Left kidney (tissue), 2 donors: ENCODE data around the gene ZNF341. TPM values are rescaled to one million over a fixed set of nuclear protein-coding genes. Genes with fewer than 3 reads are reported as not detected.

Experiments
- DNase-seq: peaks from one replicate; pipeline ENCODE4 v3.0.0-alpha.2; 2013
- polyA plus RNA-seq: library from polyadenylated mRNA; unstranded; fragments of 120-200 nt; gene quantifications from one replicate; pipeline ENCODE4 v1.2.1, GENCODE V29; 2013; ENCODE audit not compliant: insufficient read length

Gene ZNF341
- polyA plus RNA-seq, 1 donor, result 3.0 TPM

DNA sequence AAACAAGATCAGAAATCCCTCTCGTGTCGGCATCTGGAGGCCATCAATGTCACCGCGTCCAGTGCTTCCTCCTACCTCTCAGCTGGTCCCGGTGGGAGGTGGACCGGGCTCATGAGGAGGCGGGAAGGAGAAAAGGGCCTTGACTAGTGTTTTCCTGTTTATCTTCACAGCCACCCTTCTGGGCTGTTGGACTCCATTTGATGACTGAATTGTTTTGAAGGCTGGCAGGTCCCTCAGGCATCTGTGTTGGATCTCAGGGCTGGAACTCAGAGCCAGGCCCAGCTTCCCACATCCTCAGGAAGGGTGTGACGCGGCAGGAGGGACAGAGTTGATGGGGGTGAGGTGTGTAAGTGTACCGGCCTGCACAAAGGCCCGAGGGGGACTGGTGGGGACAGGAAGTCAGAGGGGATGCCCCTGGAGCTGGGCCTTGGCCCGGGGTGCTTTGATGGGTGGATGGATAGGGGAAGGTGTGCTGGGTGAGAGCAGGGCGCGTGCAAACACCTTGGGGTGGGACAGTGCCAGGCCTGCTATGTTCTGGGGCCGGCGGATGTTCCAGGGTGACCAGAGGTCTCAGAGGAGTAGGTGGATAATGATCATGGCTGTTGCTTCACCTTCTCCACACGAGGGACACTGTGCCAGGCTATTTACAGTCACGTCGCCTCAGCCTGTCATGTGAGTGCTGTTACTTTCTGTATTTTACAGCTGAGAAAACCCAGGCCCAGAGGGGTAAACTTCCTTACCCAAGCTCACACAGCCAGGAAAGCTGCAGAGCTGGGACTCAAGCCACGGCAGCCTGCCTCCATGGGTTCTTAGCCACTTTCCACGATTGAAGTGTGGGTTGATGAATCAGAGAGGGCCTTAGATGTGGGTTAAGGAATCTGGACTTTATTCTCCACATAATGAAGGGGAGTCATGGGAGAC, 61.5 kb downstream of the ZNF341 start:
- DNase-seq, result peak; percentile 13

DNA sequence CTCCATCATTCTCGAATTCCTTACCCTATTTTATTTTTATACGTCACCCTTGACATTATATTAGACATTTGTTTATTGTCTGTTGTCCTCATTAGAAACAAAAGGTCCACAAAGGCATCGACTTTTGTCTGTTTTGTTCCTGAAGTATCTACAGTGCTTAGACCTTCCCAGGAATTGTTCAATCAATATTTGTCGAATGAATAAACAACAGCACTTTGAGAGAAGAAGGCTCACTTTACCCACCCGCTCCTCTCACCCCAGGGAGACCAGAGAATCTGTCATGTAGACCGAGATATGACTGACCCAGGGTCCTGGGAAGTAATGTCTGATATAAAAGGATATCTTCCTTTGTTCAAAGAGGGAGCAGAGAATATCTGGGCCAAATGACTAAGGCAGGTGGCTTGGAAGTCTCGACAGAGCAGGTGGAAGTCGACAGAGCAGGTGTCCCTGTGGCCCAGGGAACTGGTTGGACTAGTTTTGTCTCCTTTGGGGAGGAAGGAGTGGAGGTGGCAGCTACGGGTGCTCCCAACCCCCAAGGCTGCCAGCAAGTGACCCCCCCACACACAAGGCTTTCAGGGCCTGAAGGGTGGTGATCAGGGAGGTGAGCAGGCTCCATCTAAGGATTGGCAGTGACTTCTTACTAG, 64.6 kb downstream of the ZNF341 start:
- DNase-seq, result no peak

- DNase-seq, result no peak
Measured at GRCh38 chr20:33796907-33797544, 65.2 kb downstream of the ZNF341 start.

DNA sequence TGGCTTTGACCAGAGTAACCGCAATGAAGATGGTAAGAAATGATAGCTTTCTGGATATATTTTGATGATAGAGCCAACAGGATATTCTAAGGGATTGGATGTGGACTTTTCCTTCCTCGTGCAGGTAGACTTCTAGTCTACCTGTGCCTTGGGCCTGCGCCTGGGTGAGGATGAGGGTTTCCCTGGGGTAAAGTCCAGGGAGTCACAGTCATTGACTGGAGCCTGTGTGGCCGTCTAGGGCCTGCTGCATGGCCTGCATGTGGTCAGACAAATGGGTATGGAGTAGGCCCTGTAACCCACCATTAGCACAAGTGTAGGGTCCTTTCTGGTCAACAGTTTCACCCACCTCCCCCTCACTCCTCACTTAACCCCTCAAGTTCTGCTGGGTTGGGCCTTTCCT, 66.6 kb downstream of the ZNF341 start:
- DNase-seq, result no peak

DNA sequence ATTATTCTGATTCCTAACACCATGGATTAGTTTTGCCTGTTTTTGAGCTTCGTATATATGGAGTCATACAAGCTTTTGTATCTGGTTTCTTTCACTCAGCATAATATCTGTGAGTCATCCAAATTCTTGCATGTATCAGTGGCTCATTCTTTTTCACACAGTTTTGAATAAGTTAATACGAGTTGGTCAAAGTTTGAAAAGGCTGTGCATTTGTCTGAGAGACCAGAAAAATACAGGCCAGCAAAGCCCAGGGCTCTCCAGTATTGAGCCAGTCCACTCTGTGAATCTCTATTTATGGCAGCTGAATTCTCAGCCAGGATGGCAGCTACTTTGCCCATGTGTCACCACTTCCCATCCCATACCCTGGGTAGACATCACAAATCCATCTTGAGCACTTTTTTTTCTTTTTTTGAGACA, 72.1 kb downstream of the ZNF341 start:
- no peak for DNase-seq

GRCh38 chr20:33808388-33808787, 76.6 kb downstream of the ZNF341 start:
- DNase-seq, result no peak

DNA sequence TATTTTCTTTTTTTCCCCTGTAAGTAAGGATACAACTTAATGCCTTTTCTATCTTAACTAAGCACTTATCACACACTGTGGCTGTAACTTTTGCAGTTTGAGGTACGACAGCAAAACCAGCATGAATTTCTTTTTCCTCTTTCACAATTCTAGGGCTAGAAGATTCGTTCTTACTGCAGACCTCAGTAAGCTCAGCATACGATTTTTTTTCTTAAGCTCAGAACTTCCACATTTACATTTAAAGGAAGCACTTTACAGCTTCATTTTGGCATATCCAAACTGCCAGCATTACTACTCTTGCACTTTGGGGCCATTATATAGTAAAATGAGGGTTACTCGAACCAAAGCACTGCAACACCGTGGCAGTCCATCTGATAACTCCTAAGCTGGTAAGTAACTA, 78.5 kb downstream of the ZNF341 start:
- DNase-seq, result no peak

DNA sequence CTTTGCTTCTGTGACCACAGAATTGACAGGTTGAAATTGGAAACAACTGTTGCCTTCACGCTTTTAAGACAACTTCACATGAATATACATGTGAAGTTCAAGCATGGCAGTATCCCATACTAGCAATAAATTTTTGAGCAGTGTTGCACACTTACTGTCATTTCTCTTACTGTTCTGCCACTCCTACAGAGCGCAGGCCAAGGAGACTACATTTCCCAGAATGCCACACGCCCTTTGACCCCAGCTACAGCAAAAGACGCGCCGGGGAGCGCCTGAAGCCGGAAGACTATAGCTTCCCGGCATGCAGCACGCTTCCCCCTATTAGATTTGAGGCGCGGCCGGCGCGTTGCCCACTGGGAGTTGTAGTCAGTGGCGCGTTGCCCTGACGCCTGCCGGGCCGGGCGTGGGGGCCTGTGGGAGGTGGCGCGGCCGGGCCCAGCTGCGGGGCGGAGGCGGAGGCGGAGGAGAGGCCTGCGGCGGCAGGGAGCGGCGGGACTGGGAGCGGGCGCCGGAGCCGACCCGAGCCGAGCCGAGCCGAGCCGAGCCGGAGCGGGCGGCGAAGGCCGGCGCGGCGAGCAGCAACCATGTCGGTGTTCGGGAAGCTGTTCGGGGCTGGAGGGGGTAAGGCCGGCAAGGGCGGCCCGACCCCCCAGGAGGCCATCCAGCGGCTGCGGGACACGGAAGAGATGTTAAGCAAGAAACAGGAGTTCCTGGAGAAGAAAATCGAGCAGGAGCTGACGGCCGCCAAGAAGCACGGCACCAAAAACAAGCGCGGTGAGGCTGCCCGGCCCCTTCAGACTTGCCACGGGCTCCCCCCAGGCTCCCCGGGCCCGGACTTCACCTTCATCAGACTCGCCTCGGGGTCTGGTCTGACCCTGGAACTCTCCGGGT, 79.3 kb downstream of the ZNF341 start, which contains the start of gene CHMP4B:
CHMP4B (plus strand) TSS at position 464 of the 891 bp plus-strand sequence; CDS start at position 585, 121 bp downstream.
- peak; percentile 98 for DNase-seq

DNA sequence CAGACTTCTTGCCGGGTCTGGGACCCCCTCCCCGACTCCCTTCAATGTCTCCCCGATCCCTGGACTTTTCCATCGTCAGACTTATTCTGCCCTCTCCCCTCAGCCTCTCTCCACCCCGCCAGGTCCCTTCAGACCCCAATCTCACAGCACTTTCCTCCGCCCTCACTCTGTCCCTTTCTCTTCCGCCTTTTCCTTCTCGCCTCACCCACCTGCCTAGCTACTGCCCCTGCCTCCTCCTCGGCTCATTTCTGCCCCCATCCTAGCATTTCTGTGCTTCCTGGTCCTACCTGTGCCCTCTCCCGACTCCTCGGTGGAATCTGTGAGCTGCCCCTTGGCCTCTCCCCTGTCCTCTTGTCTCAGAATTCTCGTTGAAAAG, 80.0 kb downstream of the ZNF341 start:
- DNase-seq, result no peak

- no peak for DNase-seq
Measured at GRCh38 chr20:33812152-33812849, 80.5 kb downstream of the ZNF341 start.

DNA sequence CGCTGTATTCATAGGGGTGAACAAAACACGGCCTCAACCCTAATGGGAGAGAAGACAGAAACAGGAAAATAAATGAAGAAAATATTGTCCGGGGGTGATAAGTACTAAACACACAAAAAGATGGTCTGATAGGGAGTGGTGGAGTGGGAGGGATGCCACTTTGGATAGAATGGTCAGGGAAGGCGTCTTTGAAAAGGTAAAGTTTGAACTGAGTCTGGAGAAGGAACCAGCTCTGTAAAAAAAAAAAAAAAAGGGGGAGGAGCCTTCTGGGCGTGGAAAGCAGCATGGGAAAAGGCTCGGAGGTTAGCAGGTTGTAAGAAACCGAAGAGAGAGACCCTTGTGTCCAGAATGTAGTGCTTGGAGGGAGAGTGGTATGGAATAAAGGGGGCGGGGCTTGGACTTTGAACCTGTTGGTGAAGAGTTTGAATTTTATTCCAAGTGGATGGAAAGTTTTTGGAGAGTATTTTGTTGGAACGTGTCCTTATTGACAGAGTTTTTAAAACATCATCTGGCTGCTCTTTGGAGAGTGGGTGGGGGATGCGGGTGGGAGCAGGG, 81.2 kb downstream of the ZNF341 start:
- DNase-seq, result no peak

DNA sequence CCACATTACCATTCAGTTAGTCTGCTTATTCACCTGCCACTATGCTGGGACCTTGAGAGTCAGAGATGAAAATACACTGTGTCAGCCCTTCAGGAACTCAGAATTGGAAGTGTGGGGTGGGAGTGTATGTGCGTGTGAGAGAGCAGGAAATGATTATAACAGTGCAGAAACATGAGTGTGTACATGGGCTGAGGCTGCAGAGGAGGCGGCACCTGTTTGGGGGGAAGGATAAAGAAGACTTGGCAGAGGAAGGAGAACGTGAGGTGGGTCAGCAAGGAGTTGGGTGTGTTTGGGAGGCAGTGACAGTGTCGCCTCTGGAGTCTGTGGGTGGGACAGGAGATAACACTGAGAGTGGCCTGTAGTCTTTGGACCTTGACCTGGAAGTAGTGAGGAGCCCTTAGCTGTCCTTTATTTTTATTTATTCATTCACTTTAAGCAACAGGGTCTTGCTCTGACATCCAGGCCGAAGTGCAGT, 82.5 kb downstream of the ZNF341 start:
- no peak for DNase-seq

DNA sequence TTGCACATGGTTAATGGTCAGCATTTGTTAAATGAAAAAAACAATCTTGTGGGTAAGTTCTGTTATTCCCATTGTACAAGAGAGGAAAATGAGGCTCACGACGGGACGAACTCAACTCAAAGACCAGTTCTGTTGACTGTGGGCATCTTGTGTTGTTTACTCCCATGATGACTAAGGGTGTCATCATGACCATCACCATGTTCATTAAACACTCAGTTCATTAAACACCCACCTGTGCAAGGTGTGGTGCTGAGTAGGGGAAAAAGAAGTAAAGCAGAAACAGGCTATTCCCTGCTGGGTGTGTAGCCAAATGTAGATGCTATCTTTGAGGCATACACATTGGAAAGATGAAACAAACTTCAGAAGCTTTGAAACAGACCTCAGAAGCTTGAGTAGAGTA, 83.9 kb downstream of the ZNF341 start:
- no peak for DNase-seq

GRCh38 chr20:33816191-33816590, 84.4 kb downstream of the ZNF341 start:
- DNase-seq, result no peak

DNA sequence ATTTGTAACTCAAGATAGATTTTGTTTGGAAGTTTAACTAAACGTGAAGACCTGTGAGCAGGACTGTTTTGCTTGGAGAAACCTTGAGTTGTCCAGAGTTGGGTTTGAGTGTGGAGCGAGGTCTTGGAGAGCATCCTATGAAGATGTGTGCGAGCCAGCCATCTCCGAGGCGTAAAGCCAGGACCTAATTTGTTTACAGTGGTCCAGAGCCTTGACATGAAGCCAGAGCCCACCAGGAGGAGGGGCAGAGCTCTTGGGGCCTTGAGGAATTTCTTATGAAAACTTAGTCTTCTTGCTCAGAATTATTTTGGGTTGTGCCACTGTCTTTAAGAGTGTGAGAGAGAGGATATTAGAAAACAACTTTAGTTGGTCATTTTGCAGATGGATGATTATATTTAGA, 85.6 kb downstream of the ZNF341 start:
- no peak for DNase-seq

DNA sequence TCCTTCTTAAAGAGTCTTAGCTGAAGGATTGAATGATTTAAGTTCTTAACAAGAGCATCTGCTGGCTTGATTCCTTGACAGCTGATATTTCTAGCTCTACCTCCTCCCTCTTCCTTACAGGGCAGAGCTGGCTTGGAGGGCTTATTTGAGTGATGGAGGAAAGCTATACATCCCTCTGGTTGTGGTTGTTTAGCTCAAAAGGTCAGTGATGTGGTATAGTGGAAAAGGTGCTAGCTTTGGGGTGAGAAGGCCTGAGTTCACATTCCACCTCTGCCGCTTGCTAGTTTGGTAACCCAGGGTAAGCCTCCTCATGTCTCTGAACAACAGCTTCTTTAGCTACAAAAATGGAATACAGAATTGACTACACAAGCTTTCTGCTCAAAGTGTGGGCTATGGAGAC, 87.7 kb downstream of the ZNF341 start:
- DNase-seq, result no peak

DNA sequence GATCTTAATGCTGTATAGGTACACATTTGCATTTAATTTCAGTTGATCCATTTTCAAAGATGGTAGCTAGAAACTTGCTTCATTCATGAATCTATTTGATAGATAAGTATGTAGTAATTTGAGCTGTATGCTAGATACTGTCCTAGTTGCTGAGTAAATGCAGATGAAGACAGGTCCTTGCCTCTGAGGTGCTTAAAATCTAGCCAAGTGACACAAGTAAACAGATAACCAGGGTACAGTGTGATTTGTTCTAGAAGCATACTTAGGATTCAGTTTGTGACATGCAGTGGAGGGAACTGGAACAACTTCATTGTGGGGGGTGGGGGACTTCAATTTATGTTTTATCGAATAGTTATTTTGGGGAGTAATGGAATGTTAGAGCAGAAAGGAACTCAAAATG, 88.6 kb downstream of the ZNF341 start:
- no peak for DNase-seq

- DNase-seq, result no peak
Measured at GRCh38 chr20:33821270-33821836, 89.6 kb downstream of the ZNF341 start.

DNA sequence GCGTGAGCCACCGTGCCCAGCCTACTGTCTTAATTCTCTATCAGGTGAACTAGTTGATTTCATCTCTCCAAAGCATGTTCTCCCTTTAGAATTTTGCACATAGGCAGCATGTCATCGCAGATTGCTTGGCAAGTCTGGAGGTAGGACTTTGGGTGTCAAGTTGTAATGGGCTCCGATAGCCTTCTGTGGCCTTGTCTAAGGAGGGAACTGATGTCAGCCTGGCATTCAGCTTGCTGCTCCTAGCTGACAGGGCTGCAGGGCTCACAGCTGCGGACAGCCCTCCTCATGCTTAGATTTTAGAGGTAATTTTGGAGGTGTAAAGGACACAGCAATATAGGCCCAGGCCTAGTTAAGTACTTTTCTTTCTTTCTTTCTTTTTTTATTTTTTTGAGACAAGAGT, 90.6 kb downstream of the ZNF341 start:
- DNase-seq, result no peak

- DNase-seq, result no peak
Measured at GRCh38 chr20:33822991-33823390, 91.2 kb downstream of the ZNF341 start.
